GM18502 (cell line): Measurements from ENCODE around the gene TGM6.

Experiments used
- ATAC-seq: cut with Tn5 transposase; IDR thresholded peaks from one replicate; pipeline ENCODE4 v1.9.1; 2021; ENCODE audit warnings: mild to moderate bottlenecking; ENCODE audit not compliant: unreplicated experiment, poor library complexity

TGM6 gene

GRCh38 chr20:2380601-2381000, at the start of gene TGM6:
Gene TGM6 (plus strand): TSS chr20:2380901. CDS start chr20:2380969, 68 bp downstream.
- ATAC-seq = no peak

DNA sequence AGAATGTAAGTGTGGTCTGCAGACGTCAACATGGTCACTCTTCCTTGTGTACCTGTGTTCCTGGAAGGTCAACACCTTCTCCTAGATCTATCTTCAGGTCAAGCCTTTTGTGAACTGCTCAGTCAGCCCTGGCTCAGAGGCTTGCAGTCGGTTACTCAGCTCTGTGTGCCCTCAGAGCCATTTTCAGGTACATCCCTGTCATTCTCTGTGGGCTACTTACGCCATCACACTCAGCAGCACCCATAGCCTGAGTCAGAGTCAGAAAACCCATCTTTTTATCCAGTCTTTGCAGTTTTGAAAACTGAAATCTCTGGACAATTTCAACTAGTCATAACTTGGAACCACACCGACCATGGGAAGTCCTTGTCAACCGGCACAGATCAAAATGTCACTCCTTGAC, 49.6 kb upstream of the TGM6 start:
- no peak for ATAC-seq

GRCh38 chr20:2331901-2332565, 48.7 kb upstream of the TGM6 start:
- ATAC-seq = no peak

GRCh38 chr20:2332711-2333110, 48.0 kb upstream of the TGM6 start:
- no peak for ATAC-seq

DNA sequence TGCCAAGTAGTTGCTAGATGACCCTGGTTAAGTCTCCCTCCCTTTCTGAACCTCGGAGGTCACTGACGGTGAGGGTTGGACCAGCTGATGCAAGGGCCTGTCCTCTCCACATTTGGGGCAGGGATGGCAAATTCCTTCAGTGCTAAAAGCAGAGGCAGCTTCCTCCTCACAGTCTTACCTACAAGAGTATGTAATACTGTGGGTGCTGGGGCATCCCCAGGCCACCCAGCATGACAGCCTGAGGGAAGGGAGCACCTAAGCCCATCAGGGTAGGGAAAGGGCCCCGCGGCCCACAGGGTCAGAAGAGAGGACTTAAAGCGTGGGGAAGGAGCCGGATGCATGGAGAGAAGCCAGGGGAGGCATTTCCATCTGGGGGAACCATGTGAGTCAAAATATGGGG, 46.9 kb upstream of the TGM6 start:
- no peak for ATAC-seq

GRCh38 chr20:2335096-2335870, 45.4 kb upstream of the TGM6 start:
- ATAC-seq = no peak

- no peak for ATAC-seq
Measured at GRCh38 chr20:2336471-2336870, 44.2 kb upstream of the TGM6 start.

- no peak for ATAC-seq
Measured at GRCh38 chr20:2337142-2337541, 43.6 kb upstream of the TGM6 start.

DNA sequence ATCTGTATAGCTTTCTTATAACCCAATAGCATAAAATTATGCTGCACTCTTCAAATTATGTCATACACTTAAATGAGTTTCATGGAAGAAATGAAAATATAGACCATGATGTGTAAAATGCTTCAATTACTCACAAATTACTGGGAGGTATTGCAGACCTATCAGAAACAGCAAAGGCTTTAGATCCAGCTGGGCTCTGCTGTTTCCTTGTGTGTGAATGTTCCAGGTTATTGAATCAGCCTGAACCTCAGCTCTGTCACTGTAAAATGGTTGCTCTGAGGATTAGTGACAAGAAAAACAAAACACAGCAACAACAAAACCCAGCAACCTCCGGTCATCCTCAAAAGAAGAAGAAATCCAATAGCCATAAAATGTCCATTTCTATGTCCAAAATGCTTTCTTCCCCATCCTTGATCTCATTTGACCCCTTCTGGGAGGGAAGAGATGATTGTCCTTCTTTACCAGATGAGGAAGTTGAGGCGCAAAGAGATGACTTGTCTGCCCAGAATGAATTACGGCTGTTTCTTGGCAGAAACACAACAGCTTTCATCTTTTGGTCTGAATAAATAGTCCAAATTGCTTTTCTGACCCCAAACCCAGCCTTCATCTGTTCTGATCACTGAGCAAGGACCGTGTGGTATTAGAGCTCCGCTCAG, 42.2 kb upstream of the TGM6 start:
- ATAC-seq = no peak

DNA sequence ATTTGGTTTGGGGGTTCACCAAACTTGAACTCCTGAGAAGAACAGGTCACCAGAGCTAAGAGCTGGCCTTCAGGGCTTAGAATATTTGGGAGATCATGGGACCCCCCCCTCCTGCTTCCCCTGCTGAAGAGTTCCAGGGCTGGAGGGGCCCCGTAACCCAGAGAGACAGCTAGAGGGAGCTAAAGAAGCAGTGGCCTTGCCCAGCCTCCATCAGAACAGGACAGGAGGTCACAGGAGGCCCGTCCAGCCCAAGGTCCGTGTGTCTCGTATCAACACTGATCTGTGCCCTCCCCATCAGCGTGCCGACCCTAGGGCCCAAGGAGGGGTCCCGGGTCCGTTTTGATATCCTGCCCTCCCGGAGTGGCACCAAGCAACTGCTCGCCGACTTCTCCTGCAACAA, 40.6 kb upstream of the TGM6 start:
- ATAC-seq = no peak

DNA sequence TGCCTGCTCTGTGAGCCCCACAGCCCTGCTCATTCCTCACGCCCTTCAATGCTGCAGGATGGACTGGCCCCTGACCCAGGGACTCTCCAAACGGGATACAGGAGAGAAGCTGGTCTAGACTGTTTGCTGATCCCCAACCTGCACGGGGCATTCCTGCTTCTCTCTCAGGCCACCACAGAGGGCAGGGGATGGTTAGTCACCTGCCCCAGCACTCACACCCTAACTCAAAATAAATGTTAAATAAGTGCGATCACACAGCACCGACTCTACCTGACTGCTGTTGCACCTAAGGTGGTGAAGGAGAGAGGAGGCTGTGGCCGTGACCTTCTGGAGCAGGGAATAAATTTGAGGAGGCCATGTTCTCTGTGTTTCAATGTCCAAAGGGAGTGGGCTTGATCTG, 39.9 kb upstream of the TGM6 start:
- ATAC-seq = no peak

- no peak for ATAC-seq
Measured at GRCh38 chr20:2341336-2341735, 39.4 kb upstream of the TGM6 start.

DNA sequence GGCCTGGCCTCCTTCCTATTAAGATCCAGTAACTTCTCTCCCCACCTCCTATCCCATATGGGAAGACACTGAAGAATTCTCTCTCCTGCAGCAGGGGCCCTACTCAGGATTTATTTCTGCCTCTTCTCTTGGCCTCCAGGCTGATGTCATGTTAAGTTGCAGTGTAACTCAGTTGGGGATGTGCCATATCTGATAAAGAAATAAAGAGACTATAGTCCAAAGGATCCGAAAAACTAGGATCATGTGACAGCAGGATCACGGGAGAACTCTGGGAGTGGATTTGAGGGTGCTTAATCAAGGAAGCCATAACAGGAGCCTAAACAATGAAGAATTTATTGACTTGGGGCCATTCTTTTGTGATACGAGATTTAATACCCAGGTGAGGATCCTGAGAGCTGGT, 38.5 kb upstream of the TGM6 start:
- ATAC-seq = no peak

- ATAC-seq = no peak
Measured at GRCh38 chr20:2346188-2346587, 34.5 kb upstream of the TGM6 start.

DNA sequence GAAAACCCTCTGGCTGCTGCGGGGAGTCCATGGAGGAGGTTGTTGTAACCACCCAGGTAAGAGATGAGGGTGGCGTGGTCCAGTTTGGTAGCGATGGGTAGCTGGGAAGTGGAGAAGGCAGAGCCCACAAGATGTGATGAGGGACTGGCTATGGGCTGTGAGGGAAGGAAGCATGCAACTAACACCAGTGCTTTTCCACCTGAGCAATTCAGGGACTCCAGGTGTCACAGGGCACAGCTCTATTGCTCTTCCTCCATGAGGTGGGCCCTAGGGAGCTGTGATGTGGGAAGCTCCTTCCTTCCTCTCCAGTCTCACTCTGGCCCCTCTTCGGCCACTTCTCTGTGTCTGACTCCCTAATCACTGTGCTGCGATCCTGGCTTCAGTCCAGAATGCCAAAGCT, 32.4 kb upstream of the TGM6 start:
- ATAC-seq = no peak

- ATAC-seq = no peak
Measured at GRCh38 chr20:2349801-2350200, 30.9 kb upstream of the TGM6 start.

DNA sequence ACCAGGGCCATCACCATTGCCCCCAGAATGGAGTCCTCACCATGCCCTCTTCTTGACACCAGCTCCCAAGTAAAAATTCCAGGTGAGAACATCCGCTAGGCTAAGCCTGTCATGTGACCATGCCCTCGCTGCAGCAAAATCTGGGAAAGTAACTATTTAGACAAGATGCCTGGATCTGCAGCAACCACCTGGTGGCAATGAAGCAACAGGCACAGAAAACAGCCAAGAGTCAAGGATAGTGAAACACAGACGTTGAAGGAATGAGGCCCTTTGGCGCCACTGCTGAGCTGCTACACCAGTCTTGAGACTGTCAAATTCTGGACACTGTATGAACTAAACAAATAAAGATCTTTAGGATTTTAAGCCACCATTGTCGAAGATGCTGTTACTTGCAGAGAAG, 30.1 kb upstream of the TGM6 start:
- no peak for ATAC-seq

- no peak for ATAC-seq
Measured at GRCh38 chr20:2353231-2353630, 27.5 kb upstream of the TGM6 start.

DNA sequence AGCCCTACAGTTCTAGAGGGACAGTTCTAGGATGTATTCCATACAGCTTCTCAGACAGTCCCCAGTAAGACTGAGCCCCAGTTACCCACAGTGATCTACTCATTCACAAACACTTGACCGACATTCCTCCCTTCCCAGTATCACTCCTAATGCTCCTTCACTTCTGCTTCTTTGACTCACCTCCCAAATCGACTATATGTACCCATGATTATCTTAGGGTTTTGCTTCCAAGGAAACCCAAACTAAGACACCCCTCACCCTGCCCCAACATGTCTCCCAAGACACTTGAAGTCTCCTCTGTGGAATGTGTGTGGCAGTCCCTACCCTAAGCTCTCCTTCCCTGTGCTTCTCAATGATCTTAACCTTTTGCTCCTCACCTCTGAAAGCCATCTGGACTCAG, 23.6 kb upstream of the TGM6 start:
- no peak for ATAC-seq

GRCh38 chr20:2358006-2358405, 22.7 kb upstream of the TGM6 start:
- ATAC-seq = no peak

GRCh38 chr20:2361035-2361593, 19.6 kb upstream of the TGM6 start:
- no peak for ATAC-seq
